Kidney (tissue), 14 donors: ENCODE results near the gene TES. TPM values are rescaled to one million over a fixed set of nuclear protein-coding genes. Genes with fewer than 3 reads are reported as not detected.

ENCODE experiments used
- DNase-seq, 5 donors: peaks; one replicate each; pipeline ENCODE4 v3.0.0-alpha.2; 2013 to 2020
- FAIRE-seq: peaks from 2 replicates; lab custom pipeline; 2012; peaks lifted over from hg19 to GRCh38; lab: Jason Lieb, UNC
- H3K27ac ChIP-seq, 2 donors: one replicate each; pipeline ENCODE4 v1.7.0; 2013; ENCODE audit warnings: low read depth in 2 of 2, low read length in 2 of 2, inconsistent platforms in 1 of 2
- H3K27me3 ChIP-seq: one replicate; pipeline ENCODE4 v1.7.1; 2013; ENCODE audit warnings: low read length, inconsistent platforms; ENCODE audit not compliant: control insufficient read depth, insufficient read depth
- H3K36me3 ChIP-seq, 3 donors: one replicate each; pipeline versions ENCODE4 v1.7.0 to v1.7.1; 2013; ENCODE audit warnings: low read length in 3 of 3, control low read depth in 1 of 3, inconsistent platforms in 1 of 3; ENCODE audit not compliant: insufficient read depth in 3 of 3, control insufficient read depth in 2 of 3
- H3K4me1 ChIP-seq, 3 donors: one replicate each; pipeline versions ENCODE4 v1.7.0 to v1.7.1; 2013; ENCODE audit warnings: low read length in 3 of 3, inconsistent platforms in 1 of 3, low read depth in 1 of 3; ENCODE audit not compliant: control insufficient read depth in 2 of 3, insufficient read depth in 2 of 3
- H3K4me3 ChIP-seq, 3 donors: one replicate each; pipeline versions ENCODE4 v1.7.0 to v1.8.1; 2013; ENCODE audit warnings: low read length in 3 of 3, control low read depth in 1 of 3, inconsistent platforms in 1 of 3
- H3K9ac ChIP-seq, 3 donors: one replicate each; pipeline versions ENCODE4 v1.7.0 to v1.7.1; 2013; ENCODE audit warnings: low read length in 3 of 3, control low read depth in 1 of 3, inconsistent platforms in 1 of 3
- H3K9me3 ChIP-seq, 3 donors: one replicate each; pipeline versions ENCODE4 v1.7.0 to v1.7.1; 2013; ENCODE audit warnings: low read length in 3 of 3, control low read depth in 1 of 3, inconsistent platforms in 1 of 3; ENCODE audit not compliant: control insufficient read depth in 2 of 3, insufficient read depth in 1 of 3
- intact Hi-C: fragments of 100-400 bp; cut with DNase I; formaldehyde crosslinking; loops from one replicate; pipeline ENCODE4 v1.11.1; 2022
- polyA plus RNA-seq: library from polyadenylated mRNA; stranded (reverse); fragments of 350-450 nt; fragmentation: Illumina TruSeq; extraction: RNeasy Lipid Tissue Mini Kit (QIAGEN cat#74804); gene quantifications from one replicate; pipeline ENCODE4 v1.2.3, GENCODE V29; 2014; ENCODE audit warnings: low read depth, low replicate concordance; ENCODE audit not compliant: insufficient read depth
- total RNA-seq: library from RNA; stranded (reverse); fragmentation: NEBNext Ultra II Directional; extraction: Animal tissue kit (Norgen Biotek cat#: 25700); gene quantifications from one replicate; pipeline ENCODE4 v1.2.1, GENCODE V29; 2021
- TF ChIP-seq, protein P1 (sequence below): IDR thresholded peaks from 3 replicates; pipeline ENCODE4 v1.5.1; 2012; ENCODE audit warnings: mild to moderate bottlenecking, moderate library complexity, borderline replicate concordance; ENCODE audit not compliant: insufficient read depth; ENCODE audit errors: extremely low read depth
- donor health status: control.
- donor health status: control.
- donor health status: control.
- donor health status: control.
- donor health status: control.
- donor health status: DM: yes; HTN: yes; CAD: no.
- donor health status: Normal renal cell carcinoma (clear cell type).

The TES gene
- total and polyA plus RNA-seq, 2 donors from 2014 or later, result 21.5 to 108 TPM

DNA sequence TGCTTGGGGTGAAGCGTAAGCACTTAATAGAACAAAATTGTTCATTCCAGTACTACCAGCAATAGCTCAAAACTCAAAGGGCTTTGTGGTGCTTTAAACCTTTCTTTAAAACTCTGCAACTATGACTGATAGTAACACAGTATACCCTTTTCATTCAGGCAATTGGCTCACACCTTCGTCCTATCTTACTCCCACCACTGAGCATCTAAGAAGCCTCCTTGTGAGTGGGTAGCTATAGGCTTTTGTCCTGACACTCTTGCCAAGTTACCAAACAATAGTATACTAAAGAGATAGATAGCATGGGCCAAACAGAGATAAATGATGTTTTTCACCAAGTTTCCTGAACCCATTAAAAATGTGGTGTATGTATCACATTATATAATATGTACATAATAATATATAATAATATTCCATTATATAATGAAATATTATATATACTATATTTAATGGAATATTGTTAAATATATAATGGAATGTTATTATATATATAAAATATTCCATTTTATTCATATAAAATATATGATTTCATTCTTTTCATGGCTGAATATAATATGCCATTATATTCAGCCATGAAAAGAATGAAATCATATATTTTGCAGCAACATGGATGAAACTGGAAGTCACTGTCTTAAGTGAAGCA lies 96.2 kb downstream of the TES start:
- H3K36me3 ChIP-seq, result no peaks in the 10 kb centered on the region
- H3K27ac ChIP-seq, result no peak overlapping the region
- FAIRE-seq (no peak), DNase-seq (no peak)
- intact Hi-C loops, result no loop called here
- no peak overlapping the region for H3K4me3 ChIP-seq
- H3K27me3 ChIP-seq, result no peaks in the 10 kb centered on the region
- no peaks in the 10 kb centered on the region for H3K4me1 ChIP-seq
- TF ChIP-seq, protein P1, sequence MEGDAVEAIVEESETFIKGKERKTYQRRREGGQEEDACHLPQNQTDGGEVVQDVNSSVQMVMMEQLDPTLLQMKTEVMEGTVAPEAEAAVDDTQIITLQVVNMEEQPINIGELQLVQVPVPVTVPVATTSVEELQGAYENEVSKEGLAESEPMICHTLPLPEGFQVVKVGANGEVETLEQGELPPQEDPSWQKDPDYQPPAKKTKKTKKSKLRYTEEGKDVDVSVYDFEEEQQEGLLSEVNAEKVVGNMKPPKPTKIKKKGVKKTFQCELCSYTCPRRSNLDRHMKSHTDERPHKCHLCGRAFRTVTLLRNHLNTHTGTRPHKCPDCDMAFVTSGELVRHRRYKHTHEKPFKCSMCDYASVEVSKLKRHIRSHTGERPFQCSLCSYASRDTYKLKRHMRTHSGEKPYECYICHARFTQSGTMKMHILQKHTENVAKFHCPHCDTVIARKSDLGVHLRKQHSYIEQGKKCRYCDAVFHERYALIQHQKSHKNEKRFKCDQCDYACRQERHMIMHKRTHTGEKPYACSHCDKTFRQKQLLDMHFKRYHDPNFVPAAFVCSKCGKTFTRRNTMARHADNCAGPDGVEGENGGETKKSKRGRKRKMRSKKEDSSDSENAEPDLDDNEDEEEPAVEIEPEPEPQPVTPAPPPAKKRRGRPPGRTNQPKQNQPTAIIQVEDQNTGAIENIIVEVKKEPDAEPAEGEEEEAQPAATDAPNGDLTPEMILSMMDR, result no peak
- no peaks in the 10 kb centered on the region for H3K9me3 ChIP-seq
- H3K9ac ChIP-seq, result no peak overlapping the region

DNA sequence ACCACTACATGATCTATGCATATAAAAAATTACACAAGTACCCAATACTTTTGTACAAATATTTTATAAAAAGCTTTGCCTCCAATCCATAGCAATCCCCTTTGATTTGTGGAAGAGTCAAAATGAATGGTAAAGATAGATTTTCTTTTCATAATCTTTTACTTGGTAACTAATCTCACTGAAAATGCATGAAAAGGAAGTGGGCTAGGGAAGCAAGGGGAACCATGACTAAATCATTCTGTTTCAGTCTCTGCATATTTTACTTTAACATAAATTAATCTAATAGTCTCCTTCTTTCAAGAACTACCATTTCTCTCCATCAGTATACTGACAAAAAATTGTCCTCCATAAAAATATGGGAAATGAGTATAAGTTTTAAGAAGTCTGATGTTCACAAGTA lies 96.9 kb downstream of the TES start:
- Histone ChIP-seq H3K4me3 (no peak overlapping the region), H3K27ac (no peak overlapping the region), H3K4me1 (no peaks in the 10 kb centered on the region), H3K27me3 (no peaks in the 10 kb centered on the region), H3K9ac (no peak overlapping the region), H3K9me3 (no peaks in the 10 kb centered on the region), H3K36me3 (no peaks in the 10 kb centered on the region)
- intact Hi-C loops, result no loop called here
- TF ChIP-seq, protein P1, result no peak
- DNase-seq, result no peak
- no peak for FAIRE-seq

Other genes with a start within 250 kb of the TES start
- gene TFEC, start 179.8 kb upstream of the TES start, total RNA-seq, result 14.4 TPM
- gene TFEC, start 179.8 kb upstream of the TES start, polyA plus RNA-seq, result 10.0 TPM